ENCODE data around the gene WDR64.
"Not testable (repeated sequence)": the region's sequence is repeated elsewhere in the genome, so short reads cannot be mapped to it uniquely, and the experiment has no call there.

WDR64 gene

GRCh38 chr1:241658081-241658793, 6.2 kb downstream of the WDR64 start:
- no peak for DNase-seq (ENCODE audit: low spot score)

GRCh38 chr1:241659016-241659415, 6.9 kb downstream of the WDR64 start:
- not testable (repeated sequence) for DNase-seq (ENCODE audit: low spot score)

- no peak for DNase-seq (ENCODE audit: low spot score)
Measured at GRCh38 chr1:241660424-241660972, 8.4 kb downstream of the WDR64 start.

- no peak for DNase-seq (ENCODE audit: low spot score)
Measured at GRCh38 chr1:241666419-241666818, 14.3 kb downstream of the WDR64 start.

- no peak for DNase-seq (ENCODE audit: low spot score)
Measured at GRCh38 chr1:241672301-241672700, 20.2 kb downstream of the WDR64 start.

GRCh38 chr1:241674805-241675384, 22.8 kb downstream of the WDR64 start:
- no peak for DNase-seq (ENCODE audit: low spot score)

GRCh38 chr1:241675983-241676382, 23.9 kb downstream of the WDR64 start:
- no peak for DNase-seq (ENCODE audit: low spot score)

- no peak for DNase-seq (ENCODE audit: low spot score)
Measured at GRCh38 chr1:241677201-241677600, 25.1 kb downstream of the WDR64 start.

- no peak for DNase-seq (ENCODE audit: low spot score)
Measured at GRCh38 chr1:241678536-241678935, 26.5 kb downstream of the WDR64 start.

GRCh38 chr1:241679404-241679803, 27.3 kb downstream of the WDR64 start:
- DNase-seq (ENCODE audit: low spot score): no peak

- DNase-seq (ENCODE audit: low spot score): no peak
Measured at GRCh38 chr1:241679961-241680360, 27.9 kb downstream of the WDR64 start.

- DNase-seq (ENCODE audit: low spot score): not testable (repeated sequence)
Measured at GRCh38 chr1:241681861-241682448, 29.9 kb downstream of the WDR64 start.

GRCh38 chr1:241682921-241683320, 30.8 kb downstream of the WDR64 start:
- no peak for DNase-seq (ENCODE audit: low spot score)

GRCh38 chr1:241684108-241684507, 32.0 kb downstream of the WDR64 start:
- no peak for DNase-seq (ENCODE audit: low spot score)

GRCh38 chr1:241688940-241689368, 36.9 kb downstream of the WDR64 start:
- no peak for DNase-seq (ENCODE audit: low spot score)

GRCh38 chr1:241695246-241696171, 43.4 kb downstream of the WDR64 start:
- no peak for DNase-seq (ENCODE audit: low spot score)

- no peak for DNase-seq (ENCODE audit: low spot score)
Measured at GRCh38 chr1:241696172-241696814, 44.2 kb downstream of the WDR64 start.

GRCh38 chr1:241696815-241697639, 44.9 kb downstream of the WDR64 start:
- no peak for DNase-seq (ENCODE audit: low spot score)

- no peak for DNase-seq (ENCODE audit: low spot score)
Measured at GRCh38 chr1:241697640-241698018, 45.5 kb downstream of the WDR64 start.

- DNase-seq (ENCODE audit: low spot score): no peak
Measured at GRCh38 chr1:241698177-241698576, 46.1 kb downstream of the WDR64 start.
